ENCODE data around the gene ZNF689. TPM values are rescaled to one million over a fixed set of nuclear protein-coding genes. Genes with fewer than 3 reads are reported as not detected.

Gene ZNF689
- total RNA-seq, 1 experiment from 2014 or later: 21.1 TPM

DNA sequence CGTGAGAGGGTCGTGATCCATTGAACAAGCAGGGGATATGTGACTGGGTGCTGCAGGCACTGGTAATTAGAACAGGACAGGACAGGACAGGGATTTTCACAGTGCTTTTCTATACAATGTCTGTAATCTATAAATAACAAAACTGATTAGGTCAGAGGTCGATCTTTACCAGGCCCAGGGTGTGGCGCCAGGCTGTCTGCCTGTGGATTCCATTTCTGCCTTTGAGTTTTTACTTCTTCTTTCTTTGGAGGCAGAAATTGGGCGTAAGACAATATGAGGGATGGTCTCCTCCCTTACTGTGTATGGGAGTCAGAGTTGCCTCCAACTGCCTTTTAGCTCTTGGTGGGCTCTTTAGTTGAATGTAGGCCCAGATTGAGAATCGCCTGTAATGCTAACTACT lies 50.5 kb downstream of the ZNF689 start:
- Histone ChIP-seq H2BK120ac (ENCODE audit: low read depth, low read length, poor library complexity, severe bottlenecking) (no peak overlapping the region), H3K18ac (ENCODE audit: insufficient read length, low read depth, low read length) (no peak overlapping the region), H3K9ac (ENCODE audit: extremely low read depth, insufficient read length, low read length) (no peak overlapping the region), H3T11ph (ENCODE audit: low read length) (no peak overlapping the region), H4K5ac (ENCODE audit: insufficient read length, low read depth, low read length) (no peak overlapping the region), H4K8ac (replicated peaks; ENCODE audit: insufficient read length, low read depth, low read length) (no peak overlapping the region), H3K9me3 (ENCODE audit: control insufficient read depth, low read depth, low read length) (no peaks in the 10 kb centered on the region), H3K4me1 (ENCODE audit: insufficient read depth, low read length) (no peaks in the 10 kb centered on the region; the same call in 1 of the 2 replicates), H2BK5ac (ENCODE audit: insufficient read length, low read length) (no peak overlapping the region), H3K23ac (ENCODE audit: insufficient read length, low read depth, low read length) (no peak overlapping the region), H3K4me2 (ENCODE audit: insufficient read depth, insufficient read length, low read length) (no peak overlapping the region), H3K56ac (ENCODE audit: insufficient read length, low read depth, low read length) (no peak overlapping the region), H3K23me2 (ENCODE audit: insufficient read length, low read depth, low read length, poor library complexity, severe bottlenecking) (peaks cover 8% of the 10 kb centered on the region), H3K4ac (ENCODE audit: low read depth, low read length) (no peak overlapping the region), H4K20me1 (ENCODE audit: control insufficient read depth, insufficient read depth, insufficient read length) (no peaks in the 10 kb centered on the region), H2BK15ac (ENCODE audit: low read depth, low read length) (no peak overlapping the region), H3K79me1 (ENCODE audit: insufficient read depth, low read depth, low read length, poor library complexity, severe bottlenecking) (no peaks in the 10 kb centered on the region), H2BK20ac (ENCODE audit: low read depth, low read length, poor library complexity, severe bottlenecking) (no peak overlapping the region), H3K27me3 (ENCODE audit: insufficient read depth, low read length) (no peaks in the 10 kb centered on the region), H2BK12ac (ENCODE audit: insufficient read length, low read depth, low read length) (no peak overlapping the region), H2AFZ (ENCODE audit: low read length) (no peak overlapping the region), H3K14ac (ENCODE audit: insufficient read depth, low read length) (no peak overlapping the region), H4K91ac (ENCODE audit: insufficient read length, low read depth, low read length) (no peak overlapping the region), H3K27ac (ENCODE audit: insufficient read length, low read depth, low read length) (no peak overlapping the region), H2AK5ac (ENCODE audit: insufficient read length, low read length) (no peak overlapping the region), H3K79me2 (ENCODE audit: insufficient read depth, low read length) (no peaks in the 10 kb centered on the region)
- WGBS (ENCODE audit: extremely low coverage, insufficient read length, low lambda C conversion rate): no CpG with 5 or more reads among the region's 6 CpGs
- Mint-ChIP-seq H3K4me1 (peaks cover 14 to 22% of the 10 kb centered on the region in 2 experiments), H3K9me3 (no peaks in the 10 kb centered on the region), H3K4me3 (peak overlapping the region in 1 of 2 experiments; percentile 19; a peak in 2 of 5 replicates), H3K27ac (peak overlapping the region in 2 of 3 experiments; percentile 26 to 42; a peak in 3 of 7 replicates), H3K36me3 (ENCODE audit: insufficient read depth in 1 of 3, low read depth in 3 of 3) (peaks cover 2 to 11% (median 10%) of the 10 kb centered on the region in 3 experiments), H3K27me3 (ENCODE audit: low read depth) (no peaks in the 10 kb centered on the region)
- no peak for DNase-seq
- TF ChIP-seq, protein P1, sequence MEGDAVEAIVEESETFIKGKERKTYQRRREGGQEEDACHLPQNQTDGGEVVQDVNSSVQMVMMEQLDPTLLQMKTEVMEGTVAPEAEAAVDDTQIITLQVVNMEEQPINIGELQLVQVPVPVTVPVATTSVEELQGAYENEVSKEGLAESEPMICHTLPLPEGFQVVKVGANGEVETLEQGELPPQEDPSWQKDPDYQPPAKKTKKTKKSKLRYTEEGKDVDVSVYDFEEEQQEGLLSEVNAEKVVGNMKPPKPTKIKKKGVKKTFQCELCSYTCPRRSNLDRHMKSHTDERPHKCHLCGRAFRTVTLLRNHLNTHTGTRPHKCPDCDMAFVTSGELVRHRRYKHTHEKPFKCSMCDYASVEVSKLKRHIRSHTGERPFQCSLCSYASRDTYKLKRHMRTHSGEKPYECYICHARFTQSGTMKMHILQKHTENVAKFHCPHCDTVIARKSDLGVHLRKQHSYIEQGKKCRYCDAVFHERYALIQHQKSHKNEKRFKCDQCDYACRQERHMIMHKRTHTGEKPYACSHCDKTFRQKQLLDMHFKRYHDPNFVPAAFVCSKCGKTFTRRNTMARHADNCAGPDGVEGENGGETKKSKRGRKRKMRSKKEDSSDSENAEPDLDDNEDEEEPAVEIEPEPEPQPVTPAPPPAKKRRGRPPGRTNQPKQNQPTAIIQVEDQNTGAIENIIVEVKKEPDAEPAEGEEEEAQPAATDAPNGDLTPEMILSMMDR (conservative IDR thresholded peaks at IDR 0.05): no peak

Data from H9 (cell line).